GOT3 (cell line): ENCODE results near the gene DEFB118.
"Not testable (repeated sequence)": the region's sequence is repeated elsewhere in the genome, so short reads cannot be mapped to it uniquely, and the experiment has no call there.

Experiments used
- DNase-seq: peaks from one replicate; lab custom pipeline; 2025; ENCODE audit warnings: mixed read lengths; lab: John Stamatoyannopoulos, UW

Gene DEFB118, protein sequence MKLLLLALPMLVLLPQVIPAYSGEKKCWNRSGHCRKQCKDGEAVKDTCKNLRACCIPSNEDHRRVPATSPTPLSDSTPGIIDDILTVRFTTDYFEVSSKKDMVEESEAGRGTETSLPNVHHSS

DNA sequence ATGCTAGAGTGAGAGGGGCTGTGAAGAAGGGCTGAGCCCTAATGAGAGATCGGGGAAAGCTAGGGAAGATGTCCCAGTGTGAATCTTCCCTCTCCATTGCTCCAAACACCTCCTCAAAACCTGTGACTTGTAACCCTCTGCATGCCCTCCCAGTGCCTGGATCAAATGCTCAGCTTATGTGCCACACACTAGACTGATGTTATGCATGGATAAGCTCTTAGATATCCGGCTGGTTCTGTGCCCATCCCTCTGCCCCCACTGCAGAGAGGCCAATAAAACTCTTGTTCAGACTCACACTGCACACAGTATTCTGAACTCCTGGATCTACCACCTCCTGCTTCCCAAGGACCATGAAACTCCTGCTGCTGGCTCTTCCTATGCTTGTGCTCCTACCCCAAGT lies at the start of gene DEFB118:
DEFB118 (plus strand) TSS at position 301 of the 400 bp plus-strand sequence; CDS start at position 351, 50 bp downstream.
- no peak for DNase-seq

DNA sequence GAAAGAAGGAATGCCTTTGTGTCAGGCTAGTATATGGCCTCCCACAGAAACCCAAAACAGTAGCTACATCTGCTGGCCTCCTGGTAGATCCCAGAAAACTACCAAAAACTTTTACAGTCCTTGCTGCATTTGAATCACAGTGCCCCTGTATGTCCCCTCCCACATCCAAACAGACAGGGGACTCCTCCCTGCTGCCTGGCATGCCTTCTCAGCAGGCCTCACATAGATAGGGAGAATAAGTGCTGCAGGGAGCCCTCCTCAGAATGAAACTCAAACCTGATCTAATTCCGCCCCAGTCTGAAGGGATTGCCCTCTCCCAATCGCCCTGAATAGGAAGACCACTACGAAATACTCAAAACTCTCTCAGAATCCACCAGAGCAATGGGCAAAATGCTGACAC lies 45.9 kb upstream of the DEFB118 start:
- DNase-seq, result no peak

DNA sequence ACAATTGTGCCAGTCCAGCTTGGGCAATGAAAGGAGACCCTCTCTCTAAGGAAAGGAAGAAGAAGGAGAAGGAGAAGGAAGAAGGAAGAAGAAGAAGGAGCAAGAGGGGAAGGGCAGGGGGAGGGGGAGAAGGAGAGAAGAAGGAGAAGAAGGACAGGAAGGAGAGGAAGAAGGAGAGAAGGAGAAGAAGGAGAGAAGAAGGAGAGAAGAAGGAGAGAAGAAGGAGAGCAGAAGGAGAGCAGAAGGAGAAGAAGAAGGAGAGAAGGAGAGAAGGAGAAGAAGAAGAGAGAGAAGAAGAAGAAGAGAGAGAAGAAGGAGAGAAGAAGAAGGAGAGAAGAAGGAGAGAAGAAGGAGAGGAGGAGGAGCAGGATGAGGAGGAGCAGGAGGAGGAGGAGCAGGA lies 37.5 kb upstream of the DEFB118 start:
- DNase-seq, result no peak

DNA sequence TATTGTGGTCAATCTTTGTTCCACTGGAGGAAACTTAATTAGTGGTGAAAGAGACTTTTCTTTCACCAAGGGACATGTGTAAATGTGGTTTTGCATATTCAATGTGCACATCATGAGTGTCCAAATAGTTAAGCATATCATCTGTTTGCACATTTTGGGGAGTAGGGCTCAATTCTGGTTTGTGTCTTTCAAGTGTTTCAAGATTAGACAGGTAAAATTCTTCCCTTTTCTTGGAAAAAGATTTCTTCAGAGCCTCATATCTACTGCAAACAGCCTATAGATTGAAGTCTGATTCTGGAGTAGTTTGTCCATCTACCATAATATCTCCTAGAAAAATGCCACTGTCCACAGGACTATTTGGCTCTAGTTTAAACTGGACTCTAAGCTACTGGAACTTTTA lies 26.9 kb upstream of the DEFB118 start:
- DNase-seq, result no peak

DNA sequence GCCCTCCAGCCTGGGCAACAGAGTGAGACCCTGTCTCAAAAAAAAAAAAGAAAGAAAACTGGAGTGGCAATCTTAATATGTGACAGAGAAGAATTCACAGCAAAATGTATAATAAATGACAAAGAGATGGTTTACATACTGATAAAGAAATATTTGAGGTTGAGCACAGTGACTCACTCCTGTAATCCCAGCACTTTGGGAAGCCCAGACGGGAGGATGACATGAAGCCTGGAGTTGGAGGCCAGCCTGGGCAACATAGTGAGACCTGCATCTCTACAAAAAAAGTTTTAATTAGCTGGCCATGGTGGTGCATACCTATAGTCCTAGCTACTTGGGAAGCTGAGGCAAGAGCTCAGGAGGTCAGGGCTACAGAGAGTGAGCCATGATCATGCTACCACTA lies 12.4 kb upstream of the DEFB118 start:
- no peak for DNase-seq

DNA sequence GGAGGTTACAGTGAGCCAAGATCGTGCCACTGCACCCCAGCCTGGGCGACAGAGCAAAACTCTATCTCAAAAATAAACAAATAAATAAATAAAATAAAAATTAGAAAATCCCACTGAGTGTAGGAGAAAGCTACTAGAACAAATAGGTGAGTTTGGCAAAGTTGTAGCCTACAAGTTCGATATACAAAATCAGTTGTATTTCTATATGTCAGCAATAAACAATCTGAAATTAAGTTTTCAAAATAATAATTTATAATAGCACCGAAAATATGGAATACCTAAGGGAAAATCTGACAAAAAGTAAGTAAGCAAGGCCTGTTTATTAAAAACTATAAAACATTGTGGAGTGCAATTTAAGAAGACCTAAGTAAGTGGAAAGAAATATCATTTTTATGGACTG lies 5.1 kb upstream of the DEFB118 start:
- DNase-seq, result no peak

DNA sequence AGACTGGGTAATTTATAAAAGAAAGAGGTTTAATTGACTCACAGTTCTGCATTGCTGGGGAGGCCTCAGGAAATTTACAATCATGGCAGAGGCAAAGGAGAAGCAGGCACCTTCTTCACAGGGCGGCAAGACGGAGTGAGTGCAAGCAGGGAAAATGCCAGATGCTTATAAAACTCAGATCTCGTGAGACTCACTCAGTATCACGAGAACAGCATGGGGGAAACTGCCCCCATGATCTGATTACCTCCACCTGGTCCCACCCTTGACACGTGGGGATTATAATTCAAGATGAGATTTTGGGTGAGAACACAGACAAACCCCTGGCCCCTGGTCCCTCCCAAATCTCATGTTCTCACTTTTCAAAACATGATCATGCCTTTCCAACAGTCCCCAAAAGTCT lies 4.1 kb upstream of the DEFB118 start:
- not testable (repeated sequence) for DNase-seq

DNA sequence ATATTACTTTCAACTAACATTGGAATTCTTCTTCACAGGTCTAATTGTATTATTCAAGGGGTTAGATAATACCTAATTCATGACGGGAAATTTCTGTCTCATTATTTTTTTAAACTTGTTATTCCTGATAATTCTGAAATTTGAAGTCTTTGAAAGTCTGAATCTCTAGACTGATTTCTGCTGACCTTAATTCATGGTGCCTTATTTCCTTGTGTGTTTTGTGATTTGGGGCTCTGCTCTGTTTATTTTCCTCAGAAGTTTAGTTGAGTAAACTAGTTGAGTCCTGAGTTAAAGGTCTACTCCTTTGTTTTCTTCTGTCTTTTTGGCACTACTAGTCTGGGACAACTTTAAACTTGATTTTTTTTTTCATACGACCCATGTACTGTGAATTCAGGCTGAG lies 5.9 kb downstream of the DEFB118 start:
- no peak for DNase-seq

DNA sequence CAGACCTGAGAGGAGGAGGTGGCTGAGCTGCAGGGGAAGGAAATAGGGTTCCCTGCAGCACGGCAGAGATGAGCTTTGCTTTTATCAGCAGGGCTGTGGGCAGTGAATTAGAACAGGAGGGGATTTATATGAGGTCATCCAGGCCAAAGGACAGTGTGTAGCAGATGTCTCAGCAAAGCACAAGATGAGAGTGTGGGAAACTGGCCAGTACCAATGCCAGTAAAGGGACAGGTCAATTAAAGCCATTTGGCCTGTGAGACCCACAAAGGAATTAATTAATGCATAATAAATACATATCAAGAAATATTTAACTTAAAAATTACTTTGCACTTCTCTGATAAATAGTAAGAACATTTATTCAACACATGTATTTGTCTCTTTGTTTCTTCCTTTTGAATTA lies 22.1 kb downstream of the DEFB118 start, which contains the start of gene DEFB119:
DEFB119 (minus strand) TSS at position 101 of the 400 bp plus-strand sequence. CDS start 107 bp downstream, outside the sequence.
- DNase-seq, result no peak

DNA sequence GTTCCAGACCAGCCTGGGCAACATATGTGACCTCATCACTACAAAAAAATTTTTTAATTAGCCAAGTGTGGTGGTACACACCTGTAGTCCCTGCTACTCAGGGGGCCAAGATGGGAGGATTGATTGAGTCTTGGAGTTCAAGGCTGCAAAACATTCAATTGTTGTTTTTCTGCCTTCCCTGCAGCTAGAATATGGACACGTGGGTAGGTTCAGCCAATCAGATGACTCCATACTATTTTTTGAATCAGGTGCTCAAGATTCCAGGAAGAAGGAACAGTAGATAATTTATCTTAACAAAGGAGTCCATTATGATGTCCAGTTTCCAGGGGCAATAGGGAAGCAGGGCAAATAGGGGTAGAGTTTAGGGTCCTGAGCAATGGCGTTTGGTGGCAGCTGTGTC lies 24.4 kb downstream of the DEFB118 start:
- no peak for DNase-seq

DNA sequence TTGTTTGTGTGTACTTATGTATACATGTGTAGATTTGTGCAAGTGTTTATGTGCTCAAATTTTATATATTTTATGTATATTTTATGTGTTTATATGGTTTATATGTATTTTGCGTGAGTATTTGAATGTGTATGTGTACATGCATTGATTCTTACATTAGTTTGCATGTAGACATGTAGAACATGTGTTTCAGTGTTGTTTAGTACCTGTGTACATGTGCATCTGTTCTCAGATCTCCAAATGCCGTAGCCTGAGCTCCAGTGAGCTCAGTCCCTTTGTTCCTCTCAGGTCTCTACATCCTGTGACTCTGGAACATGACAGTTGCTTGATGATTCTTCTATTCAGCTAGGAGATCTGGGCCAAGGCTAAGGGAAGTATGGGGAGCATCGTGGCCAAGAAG lies 26.5 kb downstream of the DEFB118 start:
- no peak for DNase-seq

DNA sequence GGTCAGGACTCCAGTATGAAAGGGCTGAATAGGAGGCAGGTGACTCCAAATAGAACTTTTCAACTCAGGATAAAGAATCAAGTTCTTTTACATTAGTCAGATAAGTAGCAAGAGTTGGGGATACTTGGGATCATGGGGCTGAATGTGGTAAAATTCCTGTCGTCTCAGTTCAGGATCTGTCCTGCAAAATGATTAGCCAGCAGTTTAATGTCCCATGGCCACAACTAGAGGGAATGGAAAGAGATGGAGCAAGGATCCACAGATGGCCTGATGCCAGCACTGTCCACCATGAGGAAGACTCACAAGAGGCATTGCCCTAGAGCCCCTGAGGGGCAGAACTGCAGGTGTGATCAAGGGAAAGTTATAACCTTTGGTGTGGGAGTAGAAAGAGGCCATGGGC lies 35.5 kb downstream of the DEFB118 start:
- no peak for DNase-seq

DNA sequence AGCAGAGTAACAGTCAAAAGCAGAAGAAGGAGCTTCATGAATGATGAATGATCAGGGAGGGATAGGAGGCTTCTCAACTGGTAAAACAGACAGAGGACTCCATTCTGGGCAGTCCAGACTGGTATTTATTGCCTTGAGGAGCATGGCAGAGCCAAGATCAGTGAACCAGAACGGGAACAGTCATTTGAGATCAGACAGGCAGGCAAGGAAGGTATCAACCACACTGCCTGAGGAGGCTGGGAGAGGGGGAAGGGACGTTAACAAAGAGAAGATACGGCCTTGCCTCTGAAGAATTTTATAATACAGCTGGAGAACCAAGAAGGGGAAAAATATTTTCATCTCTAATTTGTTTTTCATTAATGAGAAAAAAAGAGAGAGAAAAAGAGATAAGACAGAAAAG lies 37.7 kb downstream of the DEFB118 start, which contains the start of gene DEFB121:
DEFB121 (minus strand) TSS at position 101 of the 400 bp plus-strand sequence; CDS start at position 38, 63 bp downstream.
- no peak for DNase-seq

DNA sequence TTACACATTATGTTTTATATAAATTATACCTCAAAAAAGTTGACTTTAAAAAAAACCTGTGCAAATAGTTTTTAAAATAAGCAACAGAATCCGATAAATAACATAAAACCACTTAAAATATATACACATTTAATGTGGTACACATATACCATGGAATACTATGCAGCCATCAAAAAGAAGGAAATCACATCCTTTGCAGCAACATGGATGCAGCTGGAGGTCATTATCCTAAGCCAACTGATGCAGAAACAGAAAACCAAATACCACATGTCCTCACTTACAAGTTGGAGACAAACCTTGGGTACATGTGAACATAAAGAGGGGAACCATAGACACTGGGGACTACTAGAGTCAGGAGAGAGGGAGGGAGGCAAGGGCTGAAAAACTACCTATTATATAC lies 41.6 kb downstream of the DEFB118 start:
- DNase-seq, result no peak

DNA sequence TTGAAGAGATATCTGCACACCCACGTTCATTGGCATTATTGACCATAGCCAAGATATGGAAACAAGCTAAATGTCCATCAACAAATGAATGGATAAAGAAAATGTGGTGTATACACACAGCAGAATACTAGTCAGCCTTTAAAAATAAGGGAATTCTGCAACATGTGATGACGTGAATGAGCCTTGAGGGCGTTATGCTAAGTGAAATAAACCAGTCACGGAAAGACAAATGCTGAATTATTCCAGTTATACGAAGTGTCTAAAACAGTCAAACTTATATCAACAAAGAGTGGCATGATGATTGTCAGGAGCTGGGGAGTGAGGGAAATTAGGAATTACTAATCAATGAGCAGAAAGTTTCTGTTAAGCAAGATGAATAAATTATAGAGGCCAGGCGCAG lies 46.0 kb downstream of the DEFB118 start:
- no peak for DNase-seq

DNA sequence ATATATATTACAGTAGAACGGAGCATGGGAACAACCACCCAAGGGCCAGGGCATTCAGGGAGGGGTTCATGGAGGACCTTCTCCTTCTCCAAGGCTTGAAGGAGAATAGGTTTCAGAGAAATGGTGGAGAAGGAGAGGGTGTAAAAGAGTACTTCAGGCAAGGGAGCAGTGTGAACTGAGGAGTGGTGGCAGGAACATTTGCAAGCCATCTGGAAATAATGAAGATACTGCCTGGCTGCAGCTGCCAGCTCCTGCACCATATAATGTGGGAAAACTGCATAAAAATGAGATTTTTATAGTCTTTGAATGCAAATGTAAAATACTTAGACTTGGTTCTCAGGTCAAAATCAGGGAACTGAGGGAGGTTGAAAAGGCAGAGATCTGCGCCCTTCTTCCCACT lies 47.3 kb downstream of the DEFB118 start:
- no peak for DNase-seq

DNA sequence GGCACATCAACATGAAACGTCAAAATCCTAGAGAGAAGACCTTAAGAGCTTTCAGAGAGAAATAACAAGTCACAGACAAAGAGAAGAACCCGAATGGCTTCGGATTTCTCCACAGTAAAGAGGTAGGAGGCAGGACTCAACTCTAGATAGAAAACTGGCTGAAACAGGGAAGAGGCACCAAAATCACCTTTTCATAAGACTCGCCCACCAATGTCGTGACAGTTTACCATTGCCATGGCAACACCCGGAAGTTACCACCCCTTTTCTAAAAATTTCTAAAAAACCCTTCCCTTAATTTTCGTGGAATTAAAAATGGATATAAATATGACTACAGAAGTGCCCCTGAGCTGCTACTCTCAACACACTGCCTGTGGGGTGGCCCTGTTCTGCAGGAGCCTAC lies 49.9 kb downstream of the DEFB118 start:
- no peak for DNase-seq
